GM18858 (cell line): ENCODE data around the gene NUMBL.

ENCODE experiments used
- ATAC-seq: cut with Tn5 transposase; IDR thresholded peaks from one replicate; pipeline ENCODE4 v1.9.1; 2021; ENCODE audit not compliant: unreplicated experiment

NUMBL gene

DNA sequence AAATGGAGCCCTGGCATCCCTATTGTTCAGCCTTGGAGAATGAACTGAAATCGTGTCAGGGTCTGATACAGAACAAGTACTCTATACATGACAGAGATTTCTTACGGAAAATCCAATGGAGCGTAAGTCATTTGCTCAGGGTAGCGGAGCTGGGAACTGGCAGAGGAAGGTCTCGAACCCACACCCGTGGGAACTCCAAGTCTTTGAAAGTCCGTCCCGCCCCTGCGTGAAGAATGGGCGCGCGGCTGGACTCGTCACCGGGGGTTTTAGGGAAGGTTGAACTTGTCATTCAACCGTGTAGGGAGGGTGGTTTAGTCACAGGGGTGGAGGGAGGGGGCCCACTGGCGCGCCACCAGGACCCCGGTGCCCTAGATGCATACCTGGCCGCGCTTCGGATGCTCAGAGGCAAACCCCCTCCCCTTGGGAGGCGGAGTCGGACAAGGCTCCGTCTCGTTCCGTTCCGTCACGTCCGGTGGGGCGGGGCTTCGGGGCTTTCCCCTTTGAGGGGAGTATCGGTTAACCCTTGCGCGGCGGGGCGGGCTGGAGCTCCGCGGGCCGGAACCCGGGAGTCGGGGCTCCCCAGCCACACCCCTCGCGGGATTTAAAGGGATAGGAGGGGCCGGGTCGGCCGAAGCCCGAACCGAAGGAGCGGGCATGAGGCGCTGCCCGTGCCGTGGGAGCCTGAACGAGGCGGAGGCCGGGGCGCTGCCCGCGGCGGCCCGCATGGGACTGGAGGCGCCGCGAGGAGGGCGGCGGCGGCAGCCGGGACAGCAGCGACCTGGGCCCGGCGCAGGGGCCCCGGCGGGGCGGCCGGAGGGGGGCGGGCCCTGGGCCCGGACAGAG lies 26.3 kb upstream of the NUMBL start, which contains the start of the genes COQ8B and ITPKC:
COQ8B (minus strand) TSS at position 405 of the 843 bp plus-strand sequence. CDS start 2,254 bp downstream, outside the sequence.
ITPKC (plus strand) TSS at position 631 of the 843 bp plus-strand sequence; CDS start at position 655, 24 bp downstream.
- peak; percentile 58 for ATAC-seq

DNA sequence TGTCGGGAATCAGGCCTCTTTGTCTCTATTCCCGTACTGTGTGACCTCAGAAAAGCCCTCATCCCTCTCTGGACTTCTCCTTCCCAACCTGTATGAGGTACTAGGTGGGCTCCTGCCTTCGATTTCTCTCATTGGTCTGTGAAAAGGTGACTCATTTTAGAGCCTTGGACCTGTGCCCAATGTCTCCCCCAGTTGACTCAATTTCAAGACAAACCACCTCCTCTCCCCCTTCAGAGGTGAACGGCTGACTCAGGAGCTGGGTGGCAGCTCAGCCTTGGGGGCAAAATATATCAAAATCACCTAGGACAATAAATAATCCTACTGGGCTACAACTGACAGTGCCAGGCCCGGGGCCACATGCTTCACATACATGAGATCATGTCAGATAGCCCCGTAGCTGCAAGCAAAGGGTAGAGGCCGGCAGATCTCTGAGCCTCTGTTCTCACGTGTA lies 25.6 kb upstream of the NUMBL start:
- no peak for ATAC-seq

DNA sequence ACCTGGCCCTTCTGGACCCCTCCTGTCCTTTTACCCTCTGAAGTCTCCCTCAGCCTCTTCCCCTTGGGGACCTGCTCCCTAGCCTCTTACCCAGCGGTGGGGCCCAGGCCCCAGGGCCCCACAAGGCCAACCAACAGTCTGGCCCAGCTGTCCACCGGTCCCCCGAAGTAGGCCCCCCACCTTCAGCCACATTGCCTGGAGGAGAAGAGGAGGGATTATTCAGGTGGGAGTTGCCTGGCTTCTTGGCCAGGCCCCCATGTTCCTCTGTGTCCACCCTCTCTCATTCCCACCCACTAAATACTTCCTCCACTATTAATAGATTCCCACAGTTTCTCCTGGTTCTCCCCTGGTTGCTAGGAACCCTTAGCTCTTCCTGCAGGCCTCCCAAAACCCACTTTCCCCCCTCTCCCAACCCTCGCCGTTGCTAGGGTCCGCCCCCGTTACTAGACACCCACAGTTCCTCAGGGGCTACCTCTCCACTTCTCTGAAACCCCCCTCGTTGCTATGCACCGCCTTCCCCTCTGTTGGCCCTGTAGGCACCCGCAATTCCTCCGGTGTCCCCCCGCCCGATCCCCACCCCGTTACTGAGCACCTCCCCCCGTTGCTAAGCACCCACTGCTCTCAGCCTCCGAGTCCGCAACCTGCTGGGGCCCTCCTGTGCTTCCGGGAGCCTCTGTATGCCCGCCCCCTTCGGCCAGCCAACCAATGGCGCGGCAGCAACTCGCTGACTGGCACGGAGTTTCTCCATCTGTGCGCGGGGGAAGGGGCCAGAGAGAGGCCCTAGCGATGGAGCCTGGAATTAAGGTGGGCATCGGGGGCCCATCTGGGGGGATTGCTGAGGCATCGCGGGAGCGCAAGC lies 24.2 kb upstream of the NUMBL start:
- ATAC-seq: no peak

- ATAC-seq: no peak
Observed at GRCh38 chr19:40713939-40714338, 23.5 kb upstream of the NUMBL start.

GRCh38 chr19:40709817-40710216 lies 19.4 kb upstream of the NUMBL start:
- no peak for ATAC-seq

- no peak for ATAC-seq
Observed at GRCh38 chr19:40707615-40708014, 17.2 kb upstream of the NUMBL start.

- no peak for ATAC-seq
Observed at GRCh38 chr19:40705950-40706619, 15.6 kb upstream of the NUMBL start.

DNA sequence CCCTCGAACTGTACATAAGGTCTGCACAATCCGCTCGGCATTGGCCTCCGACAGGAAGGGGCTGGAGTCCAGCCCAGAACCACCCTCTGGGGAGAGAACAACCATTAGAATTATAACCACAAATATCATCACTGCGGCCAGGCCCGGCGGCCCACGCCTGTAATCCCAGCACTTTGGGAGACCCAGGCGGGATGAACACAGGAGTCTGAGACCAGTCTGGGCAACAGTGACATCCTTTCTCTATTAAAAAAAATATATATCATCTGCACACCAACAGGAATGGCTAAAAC lies 14.9 kb upstream of the NUMBL start:
- ATAC-seq: no peak

DNA sequence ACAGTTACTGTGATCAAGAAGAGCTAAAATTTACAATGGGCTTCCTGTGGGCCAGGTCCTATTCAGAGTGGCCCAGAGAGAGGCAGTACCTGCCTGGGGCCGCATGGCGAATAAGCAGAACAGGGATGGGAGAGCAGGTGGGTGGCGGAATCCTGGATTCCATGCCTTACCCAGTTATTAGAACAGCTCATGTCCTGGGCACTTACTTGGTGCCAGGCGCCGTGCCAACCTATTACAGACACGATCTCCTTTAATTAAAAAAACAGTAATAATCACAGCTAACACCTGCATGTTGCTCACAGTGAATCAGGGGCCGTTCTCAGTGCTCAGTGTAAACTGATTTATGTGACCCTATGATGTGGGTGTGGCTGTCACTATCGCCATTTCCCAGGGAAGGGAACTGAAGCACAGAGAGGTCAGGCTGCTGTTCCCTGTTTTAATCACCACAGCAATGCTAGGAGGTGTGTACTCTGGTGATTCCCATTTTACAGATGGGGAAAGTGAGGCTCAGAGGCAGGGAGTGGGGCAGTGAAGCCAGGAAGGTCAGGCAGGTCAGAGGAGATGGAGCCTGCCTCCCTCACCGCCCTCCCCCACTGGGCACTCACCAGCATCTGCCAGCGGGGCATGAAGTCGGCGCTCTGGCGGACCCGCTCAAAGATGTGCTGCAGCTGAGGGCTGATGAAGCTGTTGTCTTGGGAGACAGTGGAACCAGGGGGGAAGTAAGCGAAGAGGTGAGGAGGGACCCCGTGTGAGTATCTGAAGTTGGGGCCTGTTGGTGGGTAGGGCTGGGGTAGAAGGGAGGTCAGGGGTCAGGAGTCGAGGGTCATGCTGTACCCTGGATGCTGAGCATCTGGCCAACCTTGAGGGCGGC lies 14.3 kb upstream of the NUMBL start:
- ATAC-seq: no peak

DNA sequence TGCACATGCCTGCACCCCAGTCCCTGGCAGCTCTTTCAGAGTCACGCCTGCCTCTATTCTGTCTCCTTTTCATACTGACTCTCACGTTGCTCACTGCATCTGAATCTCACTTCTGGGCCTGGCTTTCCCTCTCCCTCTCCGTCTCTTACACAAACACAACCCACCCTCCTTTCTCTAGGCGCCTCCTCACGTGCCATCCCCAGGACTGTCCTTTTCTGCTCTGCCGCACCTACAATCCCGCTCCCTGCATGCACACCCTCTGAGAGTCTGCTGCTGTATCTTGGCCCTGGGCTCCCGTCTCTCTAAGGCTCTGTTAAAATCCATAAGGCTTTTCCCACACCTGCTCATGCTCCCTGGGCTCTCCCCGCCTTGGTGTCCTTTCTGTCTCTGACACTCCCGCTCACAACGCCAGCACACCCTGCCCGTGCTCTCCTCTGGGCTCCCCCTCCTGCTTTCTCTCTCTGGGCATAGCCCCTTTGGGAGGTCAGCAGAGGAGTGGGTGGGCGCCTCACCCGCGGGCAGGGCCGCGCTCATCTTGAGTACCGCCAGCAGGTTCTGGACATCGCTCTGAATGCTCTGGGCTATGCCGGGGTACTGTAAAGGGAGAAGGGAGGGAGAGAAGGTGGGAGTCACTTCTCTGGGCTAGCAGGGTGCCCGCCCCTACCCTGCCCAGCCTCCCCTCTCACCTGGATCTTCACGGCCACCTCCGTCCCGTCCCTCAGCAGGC lies 12.7 kb upstream of the NUMBL start:
- no peak for ATAC-seq

- ATAC-seq: no peak
Observed at GRCh38 chr19:40702337-40703012, 12.0 kb upstream of the NUMBL start.

GRCh38 chr19:40701758-40702157 lies 11.3 kb upstream of the NUMBL start:
- no peak for ATAC-seq

- ATAC-seq: no peak
Observed at GRCh38 chr19:40700083-40700482, 9.6 kb upstream of the NUMBL start.

- no peak for ATAC-seq
Observed at GRCh38 chr19:40697007-40697406, 6.6 kb upstream of the NUMBL start.

- ATAC-seq: no peak
Observed at GRCh38 chr19:40695881-40696280, 5.4 kb upstream of the NUMBL start.

DNA sequence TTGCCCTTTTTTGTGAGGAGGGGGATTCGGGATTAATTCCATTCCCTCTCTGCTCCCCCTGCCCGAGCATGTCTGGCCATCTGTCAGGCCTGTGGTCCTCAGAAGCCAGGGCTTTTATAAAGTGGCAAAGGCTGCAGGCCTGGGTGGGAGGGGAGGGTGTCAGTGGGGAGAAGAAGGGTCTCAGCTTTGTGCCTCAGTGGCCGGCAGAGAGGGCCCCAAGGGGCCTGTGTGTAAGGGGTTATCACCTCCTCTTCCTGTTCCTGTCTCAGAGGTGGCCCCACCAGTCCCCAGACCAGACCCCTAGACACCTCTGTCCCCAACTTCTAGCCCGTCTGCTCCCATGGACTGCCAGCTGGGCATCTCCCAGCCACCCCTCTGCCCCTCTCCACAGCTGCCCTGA lies 3.4 kb upstream of the NUMBL start:
- ATAC-seq: no peak

- ATAC-seq: no peak
Observed at GRCh38 chr19:40693150-40693788, 2.8 kb upstream of the NUMBL start.

DNA sequence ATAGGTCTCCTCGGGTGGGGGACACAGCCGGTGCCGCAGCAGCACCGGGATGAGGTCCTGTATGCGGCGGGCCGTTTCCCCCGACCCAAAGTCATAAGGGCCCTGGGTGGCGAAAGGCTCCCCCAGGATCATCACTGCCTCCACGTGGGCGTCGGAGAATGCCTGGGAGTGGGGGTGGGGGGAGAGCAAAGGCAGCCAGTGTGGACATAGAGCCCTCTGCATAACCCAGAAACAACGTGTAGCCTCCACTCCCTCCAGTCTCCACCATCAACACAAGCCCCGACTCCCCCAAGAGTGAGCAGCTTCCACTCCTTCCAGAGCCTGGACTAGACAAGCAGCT lies 1.7 kb upstream of the NUMBL start:
- no peak for ATAC-seq
